Measurements from ENCODE around the gene KCNMA1.

DNA sequence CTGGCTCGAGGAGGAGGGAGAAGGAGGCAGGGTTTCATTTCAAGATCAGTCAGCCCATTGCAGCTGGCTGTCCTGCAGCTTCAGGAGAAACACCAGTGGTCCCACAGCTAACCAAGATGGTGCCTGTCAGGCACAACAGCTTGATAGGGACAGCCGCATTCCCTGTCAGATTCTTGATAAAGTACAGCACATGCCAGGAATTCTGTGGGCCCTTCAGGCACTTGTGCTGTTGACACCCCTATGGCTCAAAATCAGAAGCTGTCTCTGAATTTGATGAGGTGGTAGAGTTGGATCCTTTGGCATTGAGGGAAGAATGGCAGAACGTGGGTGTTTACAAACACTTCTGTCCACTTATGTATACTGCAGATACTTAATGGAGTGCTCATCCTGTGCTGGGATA lies 354.3 kb downstream of the KCNMA1 start:
- no peak for TF ChIP-seq POLR2A (IDR thresholded peaks at IDR 0.05)
- TF ChIP-seq, protein P1, sequence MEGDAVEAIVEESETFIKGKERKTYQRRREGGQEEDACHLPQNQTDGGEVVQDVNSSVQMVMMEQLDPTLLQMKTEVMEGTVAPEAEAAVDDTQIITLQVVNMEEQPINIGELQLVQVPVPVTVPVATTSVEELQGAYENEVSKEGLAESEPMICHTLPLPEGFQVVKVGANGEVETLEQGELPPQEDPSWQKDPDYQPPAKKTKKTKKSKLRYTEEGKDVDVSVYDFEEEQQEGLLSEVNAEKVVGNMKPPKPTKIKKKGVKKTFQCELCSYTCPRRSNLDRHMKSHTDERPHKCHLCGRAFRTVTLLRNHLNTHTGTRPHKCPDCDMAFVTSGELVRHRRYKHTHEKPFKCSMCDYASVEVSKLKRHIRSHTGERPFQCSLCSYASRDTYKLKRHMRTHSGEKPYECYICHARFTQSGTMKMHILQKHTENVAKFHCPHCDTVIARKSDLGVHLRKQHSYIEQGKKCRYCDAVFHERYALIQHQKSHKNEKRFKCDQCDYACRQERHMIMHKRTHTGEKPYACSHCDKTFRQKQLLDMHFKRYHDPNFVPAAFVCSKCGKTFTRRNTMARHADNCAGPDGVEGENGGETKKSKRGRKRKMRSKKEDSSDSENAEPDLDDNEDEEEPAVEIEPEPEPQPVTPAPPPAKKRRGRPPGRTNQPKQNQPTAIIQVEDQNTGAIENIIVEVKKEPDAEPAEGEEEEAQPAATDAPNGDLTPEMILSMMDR (IDR thresholded peaks at IDR 0.05 in 8 of 11, conservative IDR thresholded peaks at IDR 0.05 in 3 of 11) = no peak
